Measurements from ENCODE around the gene TPCN2.

- TF ChIP-seq SNAI2 (CRISPR knock-in tag; IDR thresholded peaks at IDR 0.05): no peak
- TF ChIP-seq ZFP30 (CRISPR knock-in tag; IDR thresholded peaks at IDR 0.05): no peak
- TF ChIP-seq ARNTL (CRISPR knock-in tag; IDR thresholded peaks at IDR 0.05; ENCODE audit: borderline replicate concordance, low read depth): no peak
- TF ChIP-seq, protein P1, sequence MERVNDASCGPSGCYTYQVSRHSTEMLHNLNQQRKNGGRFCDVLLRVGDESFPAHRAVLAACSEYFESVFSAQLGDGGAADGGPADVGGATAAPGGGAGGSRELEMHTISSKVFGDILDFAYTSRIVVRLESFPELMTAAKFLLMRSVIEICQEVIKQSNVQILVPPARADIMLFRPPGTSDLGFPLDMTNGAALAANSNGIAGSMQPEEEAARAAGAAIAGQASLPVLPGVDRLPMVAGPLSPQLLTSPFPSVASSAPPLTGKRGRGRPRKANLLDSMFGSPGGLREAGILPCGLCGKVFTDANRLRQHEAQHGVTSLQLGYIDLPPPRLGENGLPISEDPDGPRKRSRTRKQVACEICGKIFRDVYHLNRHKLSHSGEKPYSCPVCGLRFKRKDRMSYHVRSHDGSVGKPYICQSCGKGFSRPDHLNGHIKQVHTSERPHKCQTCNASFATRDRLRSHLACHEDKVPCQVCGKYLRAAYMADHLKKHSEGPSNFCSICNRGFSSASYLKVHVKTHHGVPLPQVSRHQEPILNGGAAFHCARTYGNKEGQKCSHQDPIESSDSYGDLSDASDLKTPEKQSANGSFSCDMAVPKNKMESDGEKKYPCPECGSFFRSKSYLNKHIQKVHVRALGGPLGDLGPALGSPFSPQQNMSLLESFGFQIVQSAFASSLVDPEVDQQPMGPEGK (CRISPR knock-in tag; IDR thresholded peaks at IDR 0.05; ENCODE audit: borderline replicate concordance): no peak
- no peak for TF ChIP-seq CSDC2 (CRISPR knock-in tag; IDR thresholded peaks at IDR 0.05)
- TF ChIP-seq ZNF70 (CRISPR knock-in tag; IDR thresholded peaks at IDR 0.05): no peak
- TF ChIP-seq ZFP3 (CRISPR knock-in tag; IDR thresholded peaks at IDR 0.05): no peak
- TF ChIP-seq POU6F1 (CRISPR knock-in tag; IDR thresholded peaks at IDR 0.05; ENCODE audit: borderline replicate concordance, low read depth): no peak
- TF ChIP-seq, protein P2, sequence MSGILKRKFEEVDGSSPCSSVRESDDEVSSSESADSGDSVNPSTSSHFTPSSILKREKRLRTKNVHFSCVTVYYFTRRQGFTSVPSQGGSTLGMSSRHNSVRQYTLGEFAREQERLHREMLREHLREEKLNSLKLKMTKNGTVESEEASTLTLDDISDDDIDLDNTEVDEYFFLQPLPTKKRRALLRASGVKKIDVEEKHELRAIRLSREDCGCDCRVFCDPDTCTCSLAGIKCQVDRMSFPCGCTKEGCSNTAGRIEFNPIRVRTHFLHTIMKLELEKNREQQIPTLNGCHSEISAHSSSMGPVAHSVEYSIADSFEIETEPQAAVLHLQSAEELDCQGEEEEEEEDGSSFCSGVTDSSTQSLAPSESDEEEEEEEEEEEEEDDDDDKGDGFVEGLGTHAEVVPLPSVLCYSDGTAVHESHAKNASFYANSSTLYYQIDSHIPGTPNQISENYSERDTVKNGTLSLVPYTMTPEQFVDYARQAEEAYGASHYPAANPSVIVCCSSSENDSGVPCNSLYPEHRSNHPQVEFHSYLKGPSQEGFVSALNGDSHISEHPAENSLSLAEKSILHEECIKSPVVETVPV (CRISPR knock-in tag; IDR thresholded peaks at IDR 0.05): no peak
- TF ChIP-seq PPARA (CRISPR knock-in tag; IDR thresholded peaks at IDR 0.05; ENCODE audit: borderline replicate concordance): no peak
- TF ChIP-seq, protein P3, sequence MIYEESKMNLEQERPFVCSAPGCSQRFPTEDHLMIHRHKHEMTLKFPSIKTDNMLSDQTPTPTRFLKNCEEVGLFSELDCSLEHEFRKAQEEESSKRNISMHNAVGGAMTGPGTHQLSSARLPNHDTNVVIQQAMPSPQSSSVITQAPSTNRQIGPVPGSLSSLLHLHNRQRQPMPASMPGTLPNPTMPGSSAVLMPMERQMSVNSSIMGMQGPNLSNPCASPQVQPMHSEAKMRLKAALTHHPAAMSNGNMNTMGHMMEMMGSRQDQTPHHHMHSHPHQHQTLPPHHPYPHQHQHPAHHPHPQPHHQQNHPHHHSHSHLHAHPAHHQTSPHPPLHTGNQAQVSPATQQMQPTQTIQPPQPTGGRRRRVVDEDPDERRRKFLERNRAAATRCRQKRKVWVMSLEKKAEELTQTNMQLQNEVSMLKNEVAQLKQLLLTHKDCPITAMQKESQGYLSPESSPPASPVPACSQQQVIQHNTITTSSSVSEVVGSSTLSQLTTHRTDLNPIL (CRISPR knock-in tag; IDR thresholded peaks at IDR 0.05; ENCODE audit: low read depth): no peak
- TF ChIP-seq RARB (CRISPR knock-in tag; IDR thresholded peaks at IDR 0.05): no peak
Measured at GRCh38 chr11:69054397-69055211, 5.9 kb downstream of the TPCN2 start.
